Measurements from ENCODE around the gene LPAR6. TPM values are rescaled to one million over a fixed set of nuclear protein-coding genes. Genes with fewer than 3 reads are reported as not detected.

LPAR6 gene
- total RNA-seq, 1 donor from 2014 or later = 13.7 TPM

GRCh38 chr13:48377857-48378256 is 35.1 kb downstream of the LPAR6 start:
- DNase-seq (ENCODE audit: low read depth, low spot score) = no peak

DNA sequence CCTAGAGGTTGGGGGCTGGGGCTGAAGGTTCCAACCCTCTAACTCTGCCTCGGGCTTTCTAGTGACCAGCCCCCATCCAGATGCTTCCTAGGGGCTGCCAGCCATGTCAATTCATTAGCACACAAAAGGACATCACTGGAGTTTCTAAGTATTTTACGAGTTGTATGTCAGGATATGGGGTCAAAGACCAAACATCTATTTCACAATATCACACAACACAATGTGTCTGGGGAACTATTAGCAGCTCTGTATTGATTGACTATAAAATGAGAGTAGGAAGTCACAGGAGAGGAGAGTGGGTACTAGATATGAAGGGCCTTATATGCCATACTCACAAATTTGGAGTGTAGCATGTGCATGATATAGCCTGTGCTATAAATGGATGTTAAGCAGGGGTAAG is 42.1 kb downstream of the LPAR6 start:
- DNase-seq (ENCODE audit: low read depth, low spot score) = no peak

- DNase-seq (ENCODE audit: low read depth, low spot score) = no peak
Observed at GRCh38 chr13:48369988-48370387, 42.9 kb downstream of the LPAR6 start.

Other genes with a start within 250 kb of the LPAR6 start
- gene ITM2B, start 179.9 kb downstream of the LPAR6 start, total RNA-seq = 122 and 126 TPM in 2 replicates
- 21.4 and 31.4 TPM in 2 replicates for gene RB1, start 109.4 kb downstream of the LPAR6 start, total RNA-seq
- gene RCBTB2, start 120.0 kb upstream of the LPAR6 start, total RNA-seq = 5.7 and 12.1 TPM in 2 replicates
- 0.11 TPM in 1 of 2 replicates, not detected in the other for gene CYSLTR2, start 240.8 kb upstream of the LPAR6 start, total RNA-seq

All from pulmonary artery endothelial cell (primary cell).